GM21786 (cell line): Measurements from ENCODE around the gene ELMO2.

ENCODE experiments used
- ATAC-seq: cut with Tn5 transposase; IDR thresholded peaks from one replicate; pipeline ENCODE4 v1.9.1; 2021; ENCODE audit not compliant: unreplicated experiment

The ELMO2 gene

GRCh38 chr20:46353500-46354206, 52.8 kb downstream of the ELMO2 start:
- ATAC-seq = no peak

- no peak for ATAC-seq
These were observed 54.0 kb downstream of the ELMO2 start for GRCh38 chr20:46352370-46352938.

- no peak for ATAC-seq
These were observed 54.9 kb downstream of the ELMO2 start for GRCh38 chr20:46351357-46352058.

- ATAC-seq = no peak
These were observed 55.5 kb downstream of the ELMO2 start for GRCh38 chr20:46350986-46351267.

DNA sequence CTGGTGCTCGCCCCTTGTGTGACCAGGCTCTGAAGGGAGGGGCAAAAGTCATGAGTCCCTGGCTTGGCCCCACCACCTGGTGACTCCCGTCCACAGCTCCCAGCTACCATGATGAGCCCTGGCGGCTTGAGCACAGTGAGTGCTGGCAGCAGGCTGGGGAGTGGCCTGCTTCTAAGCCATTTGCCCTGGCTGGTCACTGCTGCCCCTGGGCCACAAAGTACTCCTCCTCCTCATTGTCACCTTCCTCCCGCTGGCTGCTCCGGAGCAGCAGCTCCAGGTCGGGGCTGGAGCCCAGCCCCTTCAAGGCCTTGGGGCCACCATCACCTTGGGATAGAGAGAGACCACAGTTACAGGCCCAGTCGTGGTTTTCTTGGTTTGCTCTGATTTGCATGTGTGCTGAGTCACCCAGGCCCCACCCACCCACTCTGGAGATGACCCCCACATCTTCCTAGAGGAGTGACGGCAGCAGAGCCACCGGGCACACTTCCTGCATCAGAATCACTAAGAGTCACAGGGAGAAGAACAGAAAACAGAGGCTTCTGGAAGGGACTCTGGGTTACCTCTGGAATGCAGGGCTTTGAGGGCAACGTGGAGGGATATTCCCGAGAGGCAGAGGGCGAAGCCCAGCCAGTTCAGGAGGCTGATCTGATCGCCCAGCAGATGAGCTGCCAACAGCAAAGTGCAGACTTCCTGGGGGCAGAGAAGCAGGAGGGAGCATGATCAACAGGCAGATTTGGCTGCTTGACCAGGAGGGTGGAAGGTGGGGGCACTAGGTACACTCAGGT, 56.0 kb downstream of the ELMO2 start:
- peak; percentile 40 for ATAC-seq

DNA sequence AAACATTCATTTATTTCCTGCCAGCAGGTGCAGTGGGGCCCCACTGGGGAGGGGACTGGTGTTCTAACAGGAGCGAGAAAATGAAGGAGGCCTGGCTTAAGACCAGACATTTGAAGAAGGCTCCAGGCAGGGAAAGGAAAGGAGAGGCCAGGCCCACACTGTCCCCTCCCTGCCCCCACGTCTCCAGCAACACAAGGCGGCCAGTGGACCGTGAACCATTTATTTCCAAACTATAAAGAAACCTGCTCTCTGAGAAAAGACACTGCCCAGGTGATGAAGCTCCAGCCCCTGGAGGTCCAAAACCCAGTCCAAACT, 56.7 kb downstream of the ELMO2 start:
- ATAC-seq = peak; percentile 10

DNA sequence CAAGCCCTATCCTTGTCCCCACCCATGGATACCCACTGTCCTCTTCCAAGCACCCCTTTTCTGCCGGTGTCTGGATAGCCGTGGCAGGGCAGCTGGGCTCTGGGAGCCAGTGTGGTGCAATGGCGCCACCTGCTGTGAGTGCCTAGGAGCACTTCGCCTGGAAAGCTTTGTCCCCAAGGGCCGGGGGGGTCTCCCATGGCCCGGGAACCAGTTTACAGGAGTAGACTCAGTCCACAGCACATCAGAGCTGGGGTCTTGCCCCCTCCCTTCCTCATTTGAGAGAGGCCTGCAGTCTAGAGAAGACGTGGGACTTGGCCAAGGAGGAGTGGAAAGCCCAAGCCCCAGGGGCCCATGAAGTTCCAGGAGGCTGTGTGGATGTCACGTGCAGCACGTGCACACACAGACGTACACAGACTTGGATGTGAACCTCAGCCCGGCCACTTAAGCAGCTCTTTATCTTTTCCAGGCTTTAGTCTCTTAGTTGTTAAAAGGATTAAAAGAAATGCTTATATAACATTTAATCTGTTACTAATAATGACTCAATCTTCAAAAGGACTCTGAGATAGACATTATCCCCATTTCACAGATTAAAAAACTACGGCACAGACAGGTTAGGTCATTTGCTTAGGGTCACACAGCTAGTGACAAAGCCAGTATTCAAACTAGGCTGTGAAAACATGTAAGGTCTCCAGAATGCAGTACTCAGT, 57.2 kb downstream of the ELMO2 start:
- ATAC-seq = peak; percentile 19

DNA sequence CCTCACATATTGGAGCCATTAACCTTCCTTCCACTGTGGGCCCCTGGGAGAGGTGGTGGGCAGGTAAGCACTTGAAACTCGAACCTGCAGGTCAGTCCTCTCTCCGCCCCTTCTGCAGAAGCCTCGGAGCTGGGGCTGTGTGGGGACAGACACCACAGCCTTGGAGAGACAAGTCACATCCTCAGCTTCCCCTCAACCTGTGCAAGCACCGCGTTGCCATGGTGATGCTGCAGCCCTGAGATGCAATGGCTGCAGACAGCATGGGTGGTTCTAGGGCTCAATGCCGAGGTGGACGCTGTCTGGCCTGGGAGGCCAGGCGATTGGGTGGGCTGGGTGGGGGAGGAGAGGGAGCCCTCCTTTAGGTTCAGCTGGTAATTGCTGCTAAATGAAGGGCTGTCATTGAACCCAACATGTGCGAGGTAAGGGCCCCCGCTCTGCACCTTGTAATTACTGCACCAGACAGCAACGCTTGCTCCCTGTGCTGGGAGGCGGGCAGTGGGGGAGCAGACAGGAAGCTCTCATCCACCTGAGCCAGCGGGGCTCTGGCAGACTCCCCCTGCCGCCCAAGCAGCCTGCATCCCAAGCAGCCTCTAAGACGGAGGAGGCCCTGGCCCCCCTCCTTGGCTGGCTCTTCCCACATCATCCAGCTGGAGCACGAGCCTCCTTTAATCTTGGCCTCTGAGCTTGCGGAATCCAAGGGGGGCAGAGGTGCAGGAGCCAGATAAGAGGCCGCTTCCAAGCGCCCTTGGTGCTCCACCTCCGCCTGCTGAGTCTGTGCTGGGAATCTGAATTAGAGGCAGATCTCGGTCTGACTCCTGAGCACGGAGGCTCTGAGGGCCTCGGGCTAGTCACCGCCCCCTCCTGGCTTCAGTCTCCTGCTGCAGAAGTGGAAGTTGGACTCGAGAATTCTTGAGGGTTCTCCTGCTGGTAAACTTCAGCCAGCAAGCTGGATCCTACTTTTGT, 58.3 kb downstream of the ELMO2 start:
- no peak for ATAC-seq

DNA sequence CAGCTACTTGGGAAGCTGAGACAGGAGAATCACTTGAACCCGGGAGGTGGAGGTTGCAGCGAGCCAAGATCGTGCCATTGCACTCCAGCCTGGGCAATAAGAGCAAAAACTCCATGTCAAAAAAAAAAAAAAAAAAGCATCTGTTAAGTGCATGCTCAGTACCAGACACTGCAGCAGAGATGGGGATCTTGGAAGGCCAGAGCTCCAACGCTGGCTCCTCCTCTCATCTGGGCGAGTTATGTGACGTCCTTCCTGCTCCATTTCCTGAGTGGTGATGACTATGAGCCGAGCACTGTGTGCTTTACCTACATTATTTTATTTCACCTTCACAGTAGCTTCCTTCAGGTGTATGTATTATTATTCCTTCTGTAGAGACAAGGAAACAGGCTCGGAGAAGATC, 59.6 kb downstream of the ELMO2 start:
- ATAC-seq = no peak

- no peak for ATAC-seq
These were observed 61.8 kb downstream of the ELMO2 start for GRCh38 chr20:46344488-46345162.

GRCh38 chr20:46343975-46344357, 62.4 kb downstream of the ELMO2 start:
- no peak for ATAC-seq

GRCh38 chr20:46343348-46343974, 63.0 kb downstream of the ELMO2 start:
- no peak for ATAC-seq

DNA sequence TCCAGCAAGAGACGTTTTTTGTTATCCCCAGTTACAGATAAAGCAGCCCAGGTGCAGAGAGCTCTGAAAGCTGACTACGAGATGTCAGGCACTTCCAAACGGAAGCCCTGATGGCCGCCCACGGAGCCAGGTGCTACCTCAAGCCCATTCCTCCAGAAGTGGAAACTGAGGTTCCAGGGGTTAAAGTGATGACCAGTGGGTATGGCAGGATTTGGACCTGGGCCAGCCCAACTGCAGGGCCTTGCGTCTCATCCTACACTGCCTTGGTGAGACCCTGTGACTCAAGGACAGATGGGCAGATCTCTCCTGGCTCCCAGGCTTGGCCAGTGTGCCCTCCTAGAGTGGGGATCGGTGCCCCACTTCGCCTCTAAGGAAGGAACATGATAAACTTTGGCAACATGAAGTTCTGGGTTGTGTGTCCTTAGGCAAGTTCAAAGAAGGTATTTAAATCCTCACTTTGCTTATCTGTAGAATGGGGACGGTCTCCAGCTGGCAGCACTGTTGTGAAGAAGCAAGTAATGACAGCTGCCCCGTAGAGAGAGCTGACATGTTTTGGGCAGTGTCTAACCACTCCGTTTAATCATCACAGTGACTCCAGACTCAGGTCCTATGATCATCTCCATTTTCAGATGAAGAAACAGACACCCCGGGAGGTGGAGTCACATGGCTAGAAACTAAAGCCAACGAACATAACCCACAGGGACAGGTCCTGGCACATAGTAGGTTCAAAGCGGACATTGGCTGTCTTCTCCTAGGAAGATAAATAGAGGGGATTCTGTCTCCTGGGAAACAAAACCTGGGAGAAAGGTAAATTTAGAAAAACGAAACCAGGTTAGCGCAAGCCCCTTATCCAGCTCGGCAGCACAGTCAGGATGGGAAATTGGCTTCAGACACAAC, 63.7 kb downstream of the ELMO2 start:
- ATAC-seq = no peak

DNA sequence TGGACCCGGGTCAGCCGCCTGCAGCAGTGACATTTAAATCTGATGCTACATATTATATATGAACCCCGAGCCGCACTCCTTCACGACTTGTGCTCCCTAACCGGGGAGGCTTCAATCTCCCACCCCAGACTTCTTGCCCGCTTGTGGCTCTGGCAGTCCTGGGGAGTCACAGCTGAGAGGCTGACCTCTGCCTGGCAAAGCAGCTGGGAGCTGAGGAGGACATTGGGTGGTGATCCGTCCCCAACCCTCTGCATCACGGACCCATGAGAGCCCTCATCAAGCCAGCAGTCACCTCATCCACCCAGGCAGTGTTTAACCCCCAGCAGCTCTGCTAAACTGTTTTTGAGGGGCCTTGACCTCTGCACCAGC, 64.4 kb downstream of the ELMO2 start:
- no peak for ATAC-seq

DNA sequence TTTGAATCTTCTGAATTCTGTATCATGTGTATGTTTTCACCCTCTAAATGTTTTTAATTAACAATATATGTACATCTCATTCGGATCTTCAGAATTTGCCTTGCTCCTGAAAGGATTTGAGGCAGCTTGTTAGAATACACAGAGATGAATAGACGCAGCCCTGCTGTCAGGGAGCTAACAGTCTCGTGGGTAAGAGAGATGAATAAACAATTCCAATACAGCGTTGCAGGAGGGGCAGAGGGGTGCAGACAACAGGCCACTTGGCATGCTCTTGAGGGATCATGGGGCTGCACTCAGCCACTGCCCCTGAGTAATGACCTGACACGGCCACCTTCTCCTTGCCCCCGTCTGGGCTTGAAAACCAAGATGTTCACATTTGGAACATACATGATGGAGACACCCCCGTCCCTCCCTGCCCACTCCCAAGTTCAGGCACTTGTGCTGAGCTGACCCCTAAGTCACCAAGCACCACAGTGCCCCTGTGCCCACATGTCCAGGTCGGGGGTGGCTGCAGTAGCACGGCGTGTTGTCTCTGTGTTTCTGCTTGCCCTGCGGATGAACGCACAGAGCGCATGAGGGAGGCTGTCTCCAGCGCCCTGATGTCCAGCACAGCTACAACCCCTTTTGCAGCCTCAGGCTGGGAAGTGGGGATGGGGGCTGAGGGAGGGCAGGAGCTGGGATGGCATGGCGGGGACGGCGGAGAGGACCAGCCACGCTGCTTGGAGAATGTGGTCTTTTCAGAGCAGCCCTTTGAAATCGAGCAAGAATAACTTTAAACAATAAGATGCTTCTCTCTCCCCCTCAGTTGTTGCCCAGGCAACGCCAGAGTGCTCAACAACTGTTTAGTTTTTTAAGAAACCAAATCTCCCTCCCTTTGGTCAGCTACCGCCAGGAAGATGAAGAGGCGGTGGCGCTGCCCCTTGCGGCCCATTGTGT, 65.1 kb downstream of the ELMO2 start:
- no peak for ATAC-seq

- no peak for ATAC-seq
These were observed 67.4 kb downstream of the ELMO2 start for GRCh38 chr20:46339037-46339436.

DNA sequence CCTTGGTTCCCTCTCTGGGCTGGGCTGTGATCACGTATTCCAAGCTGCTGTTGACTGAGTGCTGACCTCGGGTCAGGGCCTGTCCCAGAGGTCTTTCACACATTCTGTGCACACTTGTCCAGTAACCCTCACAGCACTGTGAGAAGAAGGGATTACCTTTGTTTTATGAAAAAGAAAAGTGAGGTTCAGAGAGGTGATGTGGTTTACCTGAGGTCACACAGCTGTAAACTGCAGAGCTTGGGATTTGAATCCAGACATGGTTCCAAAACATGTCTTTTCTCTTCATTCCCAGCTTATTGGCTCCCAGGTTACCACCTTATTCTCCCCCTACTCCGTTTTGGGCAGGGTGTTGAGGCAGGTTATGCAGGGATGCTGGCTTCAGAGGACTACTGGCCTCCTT, 69.7 kb downstream of the ELMO2 start:
- no peak for ATAC-seq
